Right lung (tissue), 10 donors: ENCODE measurements around the gene LAMP2. TPM values are rescaled to one million over a fixed set of nuclear protein-coding genes. Genes with fewer than 3 reads are reported as not detected.
"Not testable (repeated sequence)": the region's sequence is repeated elsewhere in the genome, so short reads cannot be mapped to it uniquely, and the experiment has no call there.

Source experiments
- DNase-seq, 2 donors: peaks; one replicate each; pipeline ENCODE4 v3.0.0-alpha.2; 2013
- long read RNA-seq, 8 donors: transcript quantifications; one replicate each; lab custom pipeline, GENCODE V29; 2026
- polyA plus RNA-seq, 5 donors: library from polyadenylated mRNA; unstranded; fragments of 120-200 nt; gene quantifications; one replicate each; pipeline versions ENCODE4 v1.2.1 to v1.2.3, GENCODE V29; 2013; ENCODE audit warnings: inconsistent platforms in 1 of 5, low replicate concordance in 1 of 5; ENCODE audit not compliant: insufficient read length in 5 of 5, insufficient read depth in 1 of 5

LAMP2 gene
- 10 to 100 TPM; 76.4 to 96.8 (median 93.9) TPM for polyA plus RNA-seq
- long read RNA-seq, donor 1, full-length matches to known transcripts: 28 of 46 reads
- long read RNA-seq, donor 1, partial matches to known transcripts: 18 of 46 reads
- long read RNA-seq, donor 1, other reads (novel, unspliced or antisense): 0 of 46 reads
- long read RNA-seq, donor 2, full-length matches to known transcripts: 29 of 29 reads
- long read RNA-seq, donor 2, partial matches to known transcripts: 0 of 29 reads
- long read RNA-seq, donor 2, other reads (novel, unspliced or antisense): 0 of 29 reads
- long read RNA-seq, donor 3, full-length matches to known transcripts: 20 of 20 reads
- long read RNA-seq, donor 3, partial matches to known transcripts: 0 of 20 reads
- long read RNA-seq, donor 3, other reads (novel, unspliced or antisense): 0 of 20 reads
- long read RNA-seq, donor 4, full-length matches to known transcripts: 15 of 22 reads
- long read RNA-seq, donor 4, partial matches to known transcripts: 7 of 22 reads
- long read RNA-seq, donor 4, other reads (novel, unspliced or antisense): 0 of 22 reads
- long read RNA-seq, donor 5, full-length matches to known transcripts: 21 of 49 reads
- long read RNA-seq, donor 5, partial matches to known transcripts: 28 of 49 reads
- long read RNA-seq, donor 5, other reads (novel, unspliced or antisense): 0 of 49 reads
- long read RNA-seq, donor 6, full-length matches to known transcripts: 25 of 30 reads
- long read RNA-seq, donor 6, partial matches to known transcripts: 5 of 30 reads
- long read RNA-seq, donor 6, other reads (novel, unspliced or antisense): 0 of 30 reads
- long read RNA-seq, donor 7, full-length matches to known transcripts: 20 of 26 reads
- long read RNA-seq, donor 7, partial matches to known transcripts: 6 of 26 reads
- long read RNA-seq, donor 7, other reads (novel, unspliced or antisense): 0 of 26 reads
- long read RNA-seq, donor 8, full-length matches to known transcripts: 13 of 13 reads
- long read RNA-seq, donor 8, partial matches to known transcripts: 0 of 13 reads
- long read RNA-seq, donor 8, other reads (novel, unspliced or antisense): 0 of 13 reads

- peak; percentile 81 to 87 for DNase-seq
These were observed at the start of gene LAMP2 for GRCh38 chrX:120468825-120469525. Gene LAMP2, minus strand, starts transcription at chrX:120469296. Its CDS starts 127 bp downstream, at chrX:120469169.

GRCh38 chrX:120517936-120518335, 48.8 kb upstream of the LAMP2 start:
- DNase-seq: no peak

GRCh38 chrX:120514236-120514635, 45.1 kb upstream of the LAMP2 start:
- no peak for DNase-seq

- DNase-seq: no peak
These were observed 43.5 kb upstream of the LAMP2 start for GRCh38 chrX:120512627-120513026.

GRCh38 chrX:120512222-120512621, 43.1 kb upstream of the LAMP2 start:
- DNase-seq: no peak

GRCh38 chrX:120504569-120504968, 35.5 kb upstream of the LAMP2 start:
- no peak for DNase-seq

GRCh38 chrX:120499301-120500072, 30.4 kb upstream of the LAMP2 start:
- no peak for DNase-seq

- DNase-seq: not testable (repeated sequence)
These were observed 21.0 kb upstream of the LAMP2 start for GRCh38 chrX:120490119-120490518.

GRCh38 chrX:120486786-120487185, 17.7 kb upstream of the LAMP2 start:
- no peak for DNase-seq

GRCh38 chrX:120485638-120486520, 16.8 kb upstream of the LAMP2 start:
- DNase-seq: peak; percentile 74 to 78

GRCh38 chrX:120485315-120485637, 16.2 kb upstream of the LAMP2 start:
- DNase-seq: no peak

GRCh38 chrX:120477453-120477852, 8.4 kb upstream of the LAMP2 start:
- DNase-seq: no peak

- no peak for DNase-seq
These were observed 7.6 kb upstream of the LAMP2 start for GRCh38 chrX:120476714-120477113.

- not testable (repeated sequence) for DNase-seq
These were observed 6.4 kb upstream of the LAMP2 start for GRCh38 chrX:120475447-120475846.

GRCh38 chrX:120474085-120474484, 5.0 kb upstream of the LAMP2 start:
- DNase-seq: no peak

GRCh38 chrX:120469657-120470056, 561 bp upstream of the LAMP2 start:
- not testable (repeated sequence) for DNase-seq

- DNase-seq: no peak
These were observed 644 bp downstream of the LAMP2 start for GRCh38 chrX:120468479-120468824.

GRCh38 chrX:120468071-120468470, 1.0 kb downstream of the LAMP2 start:
- DNase-seq: no peak

GRCh38 chrX:120464411-120464810, 4.7 kb downstream of the LAMP2 start:
- DNase-seq: no peak

- DNase-seq: peak; percentile 43 to 50
These were observed 5.9 kb downstream of the LAMP2 start for GRCh38 chrX:120463241-120463640.
